Hepatocyte (in vitro differentiated cells): ENCODE results near the gene PLCD3. TPM values are rescaled to one million over a fixed set of nuclear protein-coding genes. Genes with fewer than 3 reads are reported as not detected.

Source experiments
- DNase-seq: peaks from one replicate; pipeline ENCODE4 v3.0.0-alpha.2; 2016; ENCODE audit warnings: low spot score
- H2AFZ ChIP-seq: fragments of 200-600 bp; sonication (generic); 2 replicates; pipeline ENCODE4 v1.6.0; 2016; ENCODE audit warnings: antibody characterized with exemption, mild to moderate bottlenecking
- H3K27ac ChIP-seq: fragments of 200-600 bp; sonication (generic); 2 replicates; pipeline ENCODE4 v1.5.1; 2016; ENCODE audit warnings: mild to moderate bottlenecking
- H3K27me3 ChIP-seq: fragments of 200-600 bp; sonication (generic); 2 replicates; pipeline ENCODE4 v1.6.1; 2016
- H3K36me3 ChIP-seq: fragments of 200-600 bp; sonication (generic); replicated peaks from 2 replicates; pipeline ENCODE4 v1.5.1; 2016; ENCODE audit warnings: low read depth; ENCODE audit not compliant: insufficient read depth
- H3K4me1 ChIP-seq: fragments of 200-600 bp; sonication (generic); 2 replicates; pipeline ENCODE4 v1.5.1; 2016; ENCODE audit warnings: mild to moderate bottlenecking, moderate library complexity; ENCODE audit not compliant: insufficient read depth
- H3K4me2 ChIP-seq: fragments of 200-600 bp; sonication (generic); 2 replicates; pipeline ENCODE4 v1.6.0; 2016
- H3K4me3 ChIP-seq: fragments of 200-600 bp; sonication (generic); 2 replicates; pipeline ENCODE4 v1.5.1; 2016; ENCODE audit warnings: mild to moderate bottlenecking
- H3K79me2 ChIP-seq: fragments of 200-600 bp; sonication (generic); 2 replicates; pipeline ENCODE4 v1.6.0; 2017; ENCODE audit warnings: mild to moderate bottlenecking
- H3K9me2 ChIP-seq: fragments of 200-600 bp; sonication (generic); replicated peaks from 2 replicates; pipeline ENCODE4 v1.6.0; 2017; ENCODE audit warnings: mild to moderate bottlenecking; ENCODE audit not compliant: insufficient read depth
- H3K9me3 ChIP-seq: fragments of 200-600 bp; sonication (generic); 2 replicates; pipeline ENCODE4 v1.5.1; 2016; ENCODE audit warnings: low read depth, mild to moderate bottlenecking
- H4K20me1 ChIP-seq: fragments of 200-600 bp; sonication (generic); 2 replicates; pipeline ENCODE4 v1.6.0; 2016; ENCODE audit warnings: mild to moderate bottlenecking; ENCODE audit not compliant: insufficient read depth, poor library complexity, severe bottlenecking
- EZH2 ChIP-seq: fragments of 200-600 bp; sonication (generic); IDR thresholded peaks from 2 replicates; pipeline ENCODE4 v1.6.1; 2016; ENCODE audit warnings: antibody characterized with exemption, mild to moderate bottlenecking, borderline replicate concordance
- EZH2phosphoT487 ChIP-seq: fragments of 200-600 bp; sonication (generic); IDR thresholded peaks from one replicate; pipeline ENCODE4 v1.6.1; 2018; ENCODE audit warnings: antibody characterized with exemption, mild to moderate bottlenecking, low read depth, moderate library complexity; ENCODE audit not compliant: unreplicated experiment, severe bottlenecking
- WGBS: methylation state at CpG from one replicate; pipeline ENCODE4 v1.1.6; 2016; ENCODE audit warnings: low lambda C conversion rate; ENCODE audit errors: missing lambda C conversion rate; 5-methylcytosine and 5-hydroxymethylcytosine counted together
- polyA plus RNA-seq: library from polyadenylated mRNA; unstranded; fragments of >200 nt; fragmentation: Nextera tagmentation; extraction: Ambion mirVana; gene quantifications from 2 replicates; pipeline ENCODE4 v1.2.1, GENCODE V29; 2016
- total RNA-seq: library from RNA; depleted of rRNA; stranded (reverse); fragments of >200 nt; gene quantifications from 2 replicates; pipeline ENCODE4 v1.2.3, GENCODE V29; 2014
- TF ChIP-seq, protein P1 (sequence below): fragments of 200-600 bp; sonication (generic); IDR thresholded peaks from 2 replicates; pipeline ENCODE4 v1.5.1; 2016; ENCODE audit warnings: antibody characterized with exemption, mild to moderate bottlenecking; ENCODE audit not compliant: poor library complexity

PLCD3 gene
- total and polyA plus RNA-seq, 2 experiments from 2014 or later = 41.8 to 69.7 TPM

DNA sequence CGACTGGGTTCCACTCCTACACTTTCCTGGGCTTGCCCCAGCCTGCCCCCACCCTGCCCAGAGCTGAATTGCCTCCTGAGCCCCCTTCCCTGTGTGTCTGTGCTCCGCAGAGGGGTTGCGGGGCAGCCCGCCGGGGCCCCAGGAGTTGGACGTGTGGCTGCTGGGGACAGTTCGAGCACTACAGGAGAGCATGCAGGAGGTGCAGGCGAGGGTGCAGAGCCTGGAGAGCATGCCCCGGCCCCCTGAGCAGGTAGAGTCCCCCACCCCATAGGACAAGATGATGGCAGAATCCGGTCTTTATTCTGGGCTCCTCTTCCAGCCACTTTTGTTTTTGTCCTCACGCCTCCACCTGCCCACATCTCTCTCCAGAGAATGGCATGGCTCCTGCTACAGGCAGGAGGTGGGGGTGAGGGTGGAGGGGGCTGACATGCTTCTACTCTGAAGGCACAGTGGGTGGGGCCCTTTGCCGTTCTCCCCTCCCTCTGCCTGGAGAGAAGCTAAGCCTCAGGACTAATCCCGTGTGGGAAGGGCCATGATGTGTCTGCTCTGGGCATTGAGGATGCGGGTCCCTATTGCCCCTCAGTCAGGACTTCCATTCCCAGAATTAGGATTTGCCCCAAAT lies 6.7 kb upstream of the PLCD3 start:
- 81% methylated on average over 10 of the region's 14 CpGs for WGBS
- H3K27me3 ChIP-seq = no peaks in the 10 kb centered on the region
- TF ChIP-seq, protein P1, sequence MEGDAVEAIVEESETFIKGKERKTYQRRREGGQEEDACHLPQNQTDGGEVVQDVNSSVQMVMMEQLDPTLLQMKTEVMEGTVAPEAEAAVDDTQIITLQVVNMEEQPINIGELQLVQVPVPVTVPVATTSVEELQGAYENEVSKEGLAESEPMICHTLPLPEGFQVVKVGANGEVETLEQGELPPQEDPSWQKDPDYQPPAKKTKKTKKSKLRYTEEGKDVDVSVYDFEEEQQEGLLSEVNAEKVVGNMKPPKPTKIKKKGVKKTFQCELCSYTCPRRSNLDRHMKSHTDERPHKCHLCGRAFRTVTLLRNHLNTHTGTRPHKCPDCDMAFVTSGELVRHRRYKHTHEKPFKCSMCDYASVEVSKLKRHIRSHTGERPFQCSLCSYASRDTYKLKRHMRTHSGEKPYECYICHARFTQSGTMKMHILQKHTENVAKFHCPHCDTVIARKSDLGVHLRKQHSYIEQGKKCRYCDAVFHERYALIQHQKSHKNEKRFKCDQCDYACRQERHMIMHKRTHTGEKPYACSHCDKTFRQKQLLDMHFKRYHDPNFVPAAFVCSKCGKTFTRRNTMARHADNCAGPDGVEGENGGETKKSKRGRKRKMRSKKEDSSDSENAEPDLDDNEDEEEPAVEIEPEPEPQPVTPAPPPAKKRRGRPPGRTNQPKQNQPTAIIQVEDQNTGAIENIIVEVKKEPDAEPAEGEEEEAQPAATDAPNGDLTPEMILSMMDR = no peak
- TF ChIP-seq EZH2phosphoT487 (no peak), EZH2 (no peak)
- peaks cover 4% of the 10 kb centered on the region for H3K79me2 ChIP-seq
- no peak for DNase-seq
- H3K9me3 ChIP-seq = no peaks in the 10 kb centered on the region
- H3K4me3 ChIP-seq = no peak overlapping the region
- no peak overlapping the region for H3K27ac ChIP-seq
- H3K4me1 ChIP-seq = peaks cover 15% of the 10 kb centered on the region
- no peak overlapping the region for H2AFZ ChIP-seq
- H4K20me1 ChIP-seq = no peaks in the 10 kb centered on the region
- H3K36me3 ChIP-seq = no peaks in the 10 kb centered on the region
- no peak overlapping the region for H3K4me2 ChIP-seq
- no peaks in the 10 kb centered on the region for H3K9me2 ChIP-seq

DNA sequence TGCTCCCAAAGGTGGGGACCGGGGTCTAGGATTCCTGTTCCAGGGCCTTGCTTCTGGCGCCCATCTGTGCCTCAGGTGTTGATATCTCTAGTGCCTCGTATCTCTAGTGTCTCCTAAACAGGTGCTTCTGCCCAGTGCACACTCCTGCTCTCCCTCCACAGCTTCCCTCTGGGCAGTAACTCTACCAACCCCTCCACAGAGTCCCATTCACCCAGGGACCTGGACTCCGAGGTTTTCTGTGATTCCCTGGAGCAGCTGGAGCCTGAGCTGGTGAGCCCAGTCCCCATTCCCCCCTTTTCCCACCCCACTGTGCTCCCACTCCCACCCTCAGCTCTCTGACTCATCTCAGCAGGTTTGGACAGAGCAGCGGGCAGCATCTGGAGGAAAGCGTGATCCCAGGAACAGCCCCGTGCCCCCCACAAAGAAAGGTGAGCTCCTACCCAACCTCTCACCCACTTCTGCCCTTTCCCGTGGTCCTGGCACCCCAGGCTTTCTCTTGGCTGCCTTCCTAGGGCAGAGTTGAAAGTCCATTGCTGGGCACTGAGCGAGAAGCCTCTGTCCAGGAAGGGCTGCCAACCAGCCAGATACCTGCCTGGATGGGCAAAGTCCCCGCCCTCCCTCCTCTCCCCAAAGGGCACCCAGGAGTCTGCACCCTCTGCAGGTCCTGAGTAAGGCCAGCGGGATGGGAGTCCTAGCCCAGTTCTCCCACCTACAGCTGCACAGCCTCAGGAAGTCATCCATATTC lies 5.4 kb upstream of the PLCD3 start:
- no peak for DNase-seq
- Histone ChIP-seq H3K4me3 (no peak overlapping the region), H2AFZ (no peak overlapping the region), H4K20me1 (no peaks in the 10 kb centered on the region), H3K27me3 (no peaks in the 10 kb centered on the region), H3K36me3 (no peaks in the 10 kb centered on the region), H3K9me3 (no peaks in the 10 kb centered on the region), H3K9me2 (no peaks in the 10 kb centered on the region), H3K4me2 (no peak overlapping the region), H3K27ac (no peak overlapping the region), H3K4me1 (peaks cover 7% of the 10 kb centered on the region), H3K79me2 (peaks cover 4% of the 10 kb centered on the region)
- no peak for TF ChIP-seq EZH2
- TF ChIP-seq, protein P1 = no peak
- no peak for TF ChIP-seq EZH2phosphoT487
- 87% methylated on average over 11 of the region's 11 CpGs for WGBS

- no peak overlapping the region for H3K27ac ChIP-seq
- no peaks in the 10 kb centered on the region for H3K27me3 ChIP-seq
- H3K4me1 ChIP-seq = peaks cover 7% of the 10 kb centered on the region
- no peaks in the 10 kb centered on the region for H3K9me3 ChIP-seq
- no peaks in the 10 kb centered on the region for H4K20me1 ChIP-seq
- no peaks in the 10 kb centered on the region for H3K9me2 ChIP-seq
- no peak overlapping the region for H3K4me3 ChIP-seq
- H2AFZ ChIP-seq = no peak overlapping the region
- H3K79me2 ChIP-seq = peaks cover 6% of the 10 kb centered on the region
- H3K36me3 ChIP-seq = no peaks in the 10 kb centered on the region
- no peak for TF ChIP-seq EZH2phosphoT487
- H3K4me2 ChIP-seq = no peak overlapping the region
- WGBS = 92% methylated on average over 12 of the region's 12 CpGs
- DNase-seq = no peak
Measured at GRCh38 chr17:45136846-45137560, 4.7 kb upstream of the PLCD3 start.
